HCT116 (cell line): Measurements from ENCODE around the gene PPP1R2C.

Source experiments
- CTCF ChIP-seq, 3 experiments: fragments of 200-600 bp in 1 of 3; sonication (generic) in 1 of 3; IDR thresholded peaks in 2 of 3; conservative IDR thresholded peaks in 1 of 3; 2 replicates each; pipeline ENCODE4 v1.5.1; 2012 to 2017; ENCODE audit warnings: low read depth in 2 of 3, low read length in 2 of 3, antibody characterized with exemption in 1 of 3, borderline replicate concordance in 1 of 3, control low read depth in 1 of 3, mild to moderate bottlenecking in 1 of 3, mixed read lengths in 1 of 3, mixed run types in 1 of 3, moderate library complexity in 1 of 3; ENCODE audit not compliant: insufficient read depth in 1 of 3
- POLR2A ChIP-seq: IDR thresholded peaks from 2 replicates; pipeline ENCODE4 v1.7.0; 2011; ENCODE audit warnings: borderline replicate concordance; ENCODE audit not compliant: insufficient read depth, insufficient read length; ENCODE audit errors: extremely low read depth
- ZBTB33 ChIP-seq: IDR thresholded peaks from 2 replicates; pipeline ENCODE4 v1.6.1; 2011; ENCODE audit warnings: mild to moderate bottlenecking, low read length, moderate library complexity; ENCODE audit not compliant: insufficient replicate concordance; ENCODE audit errors: extremely low read depth
- ZFX ChIP-seq: fragments of 450-650 bp; IDR thresholded peaks from 2 replicates; pipeline ENCODE4 v1.6.1; 2017

- no peak for TF ChIP-seq CTCF (IDR thresholded peaks at IDR 0.05 in 2 of 3, conservative IDR thresholded peaks at IDR 0.05 in 1 of 3; ENCODE audit: borderline replicate concordance in 1 of 3, insufficient read depth in 1 of 3, low read depth in 2 of 3, low read length in 2 of 3)
- TF ChIP-seq ZBTB33 = no peak
- TF ChIP-seq POLR2A = no peak
- no peak for TF ChIP-seq ZFX
Measured at GRCh38 chrX:42739741-42740140, 38.2 kb downstream of the PPP1R2C start.
